Activated T-helper 1 cell treated with Interleukin-2 at 50 U/mL for 16 hours (primary cell): ENCODE data around the gene ARHGAP33.

Source experiments
- DNase-seq: peaks from one replicate; pipeline ENCODE4 v3.0.0-alpha.2; 2020; ENCODE audit warnings: low read depth

Gene ARHGAP33

DNA sequence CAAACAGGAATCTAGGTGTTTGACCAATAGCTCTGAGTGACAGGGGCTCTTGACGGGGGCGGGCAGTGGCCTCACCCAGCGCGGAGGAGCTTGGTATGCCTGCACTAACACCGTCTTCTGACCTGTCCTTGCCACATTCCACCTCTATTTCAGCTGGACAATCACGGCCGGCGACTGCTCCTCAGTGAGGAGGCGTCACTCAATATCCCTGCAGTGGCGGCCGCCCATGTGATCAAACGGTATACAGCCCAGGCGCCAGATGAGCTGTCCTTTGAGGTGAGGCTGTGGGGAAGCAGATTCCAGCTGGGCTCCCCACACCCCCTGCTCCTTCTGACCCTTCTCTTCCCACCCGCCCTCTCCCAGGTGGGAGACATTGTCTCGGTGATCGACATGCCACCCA is 4.7 kb downstream of the ARHGAP33 start:
- no peak for DNase-seq

DNA sequence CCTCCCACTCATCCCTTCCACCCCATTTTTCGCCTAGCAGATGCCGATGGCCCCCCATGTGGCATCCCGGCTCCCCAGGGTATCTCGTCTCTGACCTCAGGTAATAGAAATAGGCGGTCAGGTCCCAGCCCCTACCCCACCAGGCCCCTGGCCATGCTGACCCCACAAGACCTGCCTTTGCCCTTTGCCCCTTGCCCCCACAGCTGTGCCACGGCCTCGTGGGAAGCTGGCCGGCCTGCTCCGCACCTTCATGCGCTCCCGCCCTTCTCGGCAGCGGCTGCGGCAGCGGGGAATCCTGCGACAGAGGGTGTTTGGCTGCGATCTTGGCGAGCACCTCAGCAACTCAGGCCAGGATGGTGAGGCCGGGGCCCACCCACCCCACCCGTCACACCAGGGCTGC is 5.4 kb downstream of the ARHGAP33 start:
- no peak for DNase-seq

DNA sequence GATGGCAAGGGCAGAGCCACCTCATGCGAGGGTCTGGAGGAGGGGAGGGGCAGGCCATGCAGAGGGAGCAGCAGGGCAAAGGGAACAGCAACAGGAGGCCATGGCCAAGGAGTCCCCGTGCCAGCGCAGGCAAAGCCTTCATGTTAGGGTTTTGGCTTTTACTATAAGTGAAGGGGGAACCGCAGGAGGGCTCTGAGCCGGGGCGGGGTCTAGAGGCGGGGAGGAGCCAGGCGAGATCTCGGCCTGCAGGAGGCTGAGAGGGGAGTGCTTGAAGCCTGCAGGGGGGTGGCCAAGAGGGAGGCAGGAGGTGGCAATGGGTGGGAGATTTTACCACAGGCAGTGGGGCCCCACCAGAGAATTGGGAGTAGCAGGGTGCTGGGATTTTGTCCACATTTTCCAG is 6.3 kb downstream of the ARHGAP33 start:
- no peak for DNase-seq

DNA sequence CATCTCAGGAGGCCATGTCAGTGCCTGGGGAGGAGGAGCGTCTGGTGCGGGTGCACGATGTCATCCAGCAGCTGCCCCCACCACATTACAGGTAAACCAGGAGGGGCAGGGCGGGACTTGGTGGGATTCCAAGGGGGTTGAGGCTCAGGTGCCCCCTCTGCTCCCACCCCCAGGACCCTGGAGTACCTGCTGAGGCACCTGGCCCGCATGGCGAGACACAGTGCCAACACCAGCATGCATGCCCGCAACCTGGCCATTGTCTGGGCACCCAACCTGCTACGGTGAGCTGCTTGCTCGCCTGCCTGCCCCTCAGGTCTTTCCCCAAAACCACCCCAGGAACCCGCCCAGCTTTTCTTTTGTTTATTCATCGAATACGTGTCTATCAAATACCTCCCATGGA is 7.2 kb downstream of the ARHGAP33 start:
- no peak for DNase-seq

DNA sequence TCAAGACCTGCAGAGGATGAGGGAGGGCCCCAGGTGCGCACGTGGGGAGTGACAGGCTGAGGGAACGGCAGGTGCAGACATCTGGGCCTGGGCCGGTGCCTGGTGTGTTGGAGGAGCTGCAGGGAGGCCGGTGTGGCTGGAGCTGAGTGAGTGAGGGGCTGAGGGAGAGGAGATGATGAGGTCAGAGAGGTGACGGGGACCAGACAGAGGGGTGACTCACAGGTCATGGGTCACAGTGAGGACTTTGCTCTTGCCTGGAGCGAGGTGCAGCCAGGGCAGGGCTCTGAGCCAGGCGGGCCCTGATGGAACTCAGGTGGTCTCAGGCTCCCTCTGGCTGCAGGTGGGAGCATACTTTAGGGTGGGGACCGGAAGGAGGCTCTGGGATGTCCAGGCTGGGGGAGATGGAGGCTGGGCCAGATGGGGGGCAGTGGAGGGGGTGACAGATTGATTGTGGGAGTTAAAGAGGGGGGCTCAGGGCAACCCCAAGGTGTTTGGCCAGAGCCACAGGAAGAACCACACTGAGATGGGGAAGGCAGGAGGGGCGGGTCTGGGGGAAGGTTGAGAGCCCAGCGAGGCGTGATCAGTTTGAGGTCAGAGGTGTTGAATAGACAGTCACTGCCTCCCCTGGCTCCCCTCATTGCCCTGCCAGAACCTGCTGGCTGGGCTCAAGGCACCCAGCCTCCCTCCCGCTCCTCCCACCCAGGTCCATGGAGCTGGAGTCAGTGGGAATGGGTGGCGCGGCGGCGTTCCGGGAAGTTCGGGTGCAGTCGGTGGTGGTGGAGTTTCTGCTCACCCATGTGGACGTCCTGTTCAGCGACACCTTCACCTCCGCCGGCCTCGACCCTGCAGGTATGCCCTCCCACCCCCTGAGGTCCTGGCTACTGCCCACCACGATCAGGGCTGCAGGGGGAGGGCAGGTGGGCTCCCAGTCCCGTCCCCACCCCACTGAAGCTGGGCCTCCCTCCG is 8.4 kb downstream of the ARHGAP33 start:
- no peak for DNase-seq

DNA sequence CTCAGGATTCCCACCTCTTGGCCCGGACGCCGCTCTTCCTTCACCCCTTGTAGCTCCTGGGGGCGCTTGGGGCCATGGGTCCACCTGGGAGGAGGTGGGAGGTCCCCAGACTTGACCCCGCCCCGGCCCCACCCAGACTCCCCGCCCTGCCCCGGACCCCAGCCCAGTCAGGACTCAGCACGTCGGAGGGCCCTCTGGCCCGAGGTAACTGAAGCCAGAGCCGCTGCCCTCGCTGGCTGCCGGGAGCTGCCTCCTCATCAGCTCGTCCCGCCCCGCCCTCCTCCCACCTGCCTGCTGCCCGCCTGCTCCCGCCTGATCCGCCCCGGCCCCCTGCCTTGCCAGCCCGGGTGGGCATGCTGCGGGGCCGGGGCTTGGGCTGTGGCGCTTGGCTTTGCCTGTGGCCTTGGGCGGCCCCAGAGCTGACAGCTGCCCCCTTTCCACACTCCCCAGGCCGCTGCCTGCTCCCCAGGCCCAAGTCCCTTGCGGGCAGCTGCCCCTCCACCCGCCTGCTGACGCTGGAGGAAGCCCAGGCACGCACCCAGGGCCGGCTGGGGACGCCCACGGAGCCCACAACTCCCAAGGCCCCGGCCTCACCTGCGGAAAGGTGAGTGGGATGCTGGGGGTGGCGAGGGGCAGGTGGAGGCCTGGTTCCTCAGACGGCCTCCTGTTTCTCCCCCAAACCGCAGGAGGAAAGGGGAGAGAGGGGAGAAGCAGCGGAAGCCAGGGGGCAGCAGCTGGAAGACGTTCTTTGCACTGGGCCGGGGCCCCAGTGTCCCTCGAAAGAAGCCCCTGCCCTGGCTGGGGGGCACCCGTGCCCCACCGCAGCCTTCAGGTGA is 9.4 kb downstream of the ARHGAP33 start:
- no peak for DNase-seq

DNA sequence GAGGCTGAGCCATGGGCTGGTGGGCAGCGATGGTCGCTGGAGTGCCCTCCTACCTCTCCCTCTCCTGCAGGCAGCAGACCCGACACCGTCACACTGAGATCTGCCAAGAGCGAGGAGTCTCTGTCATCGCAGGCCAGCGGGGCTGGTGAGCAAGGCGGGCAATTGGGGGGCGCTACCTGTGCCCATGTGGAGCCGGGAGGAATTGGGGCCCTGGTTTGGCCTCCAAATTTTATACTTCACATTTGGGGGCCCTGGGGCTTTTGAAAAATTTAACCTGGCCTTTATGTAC is 9.9 kb downstream of the ARHGAP33 start:
- no peak for DNase-seq

DNA sequence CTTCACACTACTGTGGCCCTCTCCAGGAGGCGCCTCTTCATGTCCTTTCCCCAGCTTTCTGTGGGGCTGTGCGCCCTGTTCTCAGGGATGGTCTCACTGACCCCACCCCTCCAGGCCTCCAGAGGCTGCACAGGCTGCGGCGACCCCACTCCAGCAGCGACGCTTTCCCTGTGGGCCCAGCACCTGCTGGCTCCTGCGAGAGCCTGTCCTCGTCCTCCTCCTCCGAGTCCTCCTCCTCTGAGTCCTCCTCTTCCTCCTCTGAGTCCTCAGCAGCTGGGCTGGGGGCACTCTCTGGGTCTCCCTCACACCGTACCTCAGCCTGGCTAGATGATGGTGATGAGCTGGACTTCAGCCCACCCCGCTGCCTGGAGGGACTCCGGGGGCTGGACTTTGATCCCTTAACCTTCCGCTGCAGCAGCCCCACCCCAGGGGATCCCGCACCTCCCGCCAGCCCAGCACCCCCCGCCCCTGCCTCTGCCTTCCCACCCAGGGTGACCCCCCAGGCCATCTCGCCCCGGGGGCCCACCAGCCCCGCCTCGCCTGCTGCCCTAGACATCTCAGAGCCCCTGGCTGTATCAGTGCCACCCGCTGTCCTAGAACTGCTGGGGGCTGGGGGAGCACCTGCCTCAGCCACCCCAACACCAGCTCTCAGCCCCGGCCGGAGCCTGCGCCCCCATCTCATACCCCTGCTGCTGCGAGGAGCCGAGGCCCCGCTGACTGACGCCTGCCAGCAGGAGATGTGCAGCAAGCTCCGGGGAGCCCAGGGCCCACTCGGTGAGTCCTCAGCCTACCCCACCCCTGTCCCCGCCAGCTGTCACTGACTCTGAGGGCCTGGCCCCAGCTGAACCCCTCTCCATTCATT is 11.2 kb downstream of the ARHGAP33 start:
- DNase-seq, result no peak

DNA sequence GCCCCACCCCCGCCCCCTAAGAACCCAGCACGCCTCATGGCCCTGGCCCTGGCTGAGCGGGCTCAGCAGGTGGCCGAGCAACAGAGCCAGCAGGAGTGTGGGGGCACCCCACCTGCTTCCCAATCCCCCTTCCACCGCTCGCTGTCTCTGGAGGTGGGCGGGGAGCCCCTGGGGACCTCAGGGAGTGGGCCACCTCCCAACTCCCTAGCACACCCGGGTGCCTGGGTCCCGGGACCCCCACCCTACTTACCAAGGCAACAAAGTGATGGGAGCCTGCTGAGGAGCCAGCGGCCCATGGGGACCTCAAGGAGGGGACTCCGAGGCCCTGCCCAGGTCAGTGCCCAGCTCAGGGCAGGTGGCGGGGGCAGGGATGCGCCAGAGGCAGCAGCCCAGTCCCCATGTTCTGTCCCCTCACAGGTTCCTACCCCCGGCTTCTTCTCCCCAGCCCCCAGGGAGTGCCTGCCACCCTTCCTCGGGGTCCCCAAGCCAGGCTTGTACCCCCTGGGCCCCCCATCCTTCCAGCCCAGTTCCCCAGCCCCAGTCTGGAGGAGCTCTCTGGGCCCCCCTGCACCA is 11.9 kb downstream of the ARHGAP33 start:
- no peak for DNase-seq

DNA sequence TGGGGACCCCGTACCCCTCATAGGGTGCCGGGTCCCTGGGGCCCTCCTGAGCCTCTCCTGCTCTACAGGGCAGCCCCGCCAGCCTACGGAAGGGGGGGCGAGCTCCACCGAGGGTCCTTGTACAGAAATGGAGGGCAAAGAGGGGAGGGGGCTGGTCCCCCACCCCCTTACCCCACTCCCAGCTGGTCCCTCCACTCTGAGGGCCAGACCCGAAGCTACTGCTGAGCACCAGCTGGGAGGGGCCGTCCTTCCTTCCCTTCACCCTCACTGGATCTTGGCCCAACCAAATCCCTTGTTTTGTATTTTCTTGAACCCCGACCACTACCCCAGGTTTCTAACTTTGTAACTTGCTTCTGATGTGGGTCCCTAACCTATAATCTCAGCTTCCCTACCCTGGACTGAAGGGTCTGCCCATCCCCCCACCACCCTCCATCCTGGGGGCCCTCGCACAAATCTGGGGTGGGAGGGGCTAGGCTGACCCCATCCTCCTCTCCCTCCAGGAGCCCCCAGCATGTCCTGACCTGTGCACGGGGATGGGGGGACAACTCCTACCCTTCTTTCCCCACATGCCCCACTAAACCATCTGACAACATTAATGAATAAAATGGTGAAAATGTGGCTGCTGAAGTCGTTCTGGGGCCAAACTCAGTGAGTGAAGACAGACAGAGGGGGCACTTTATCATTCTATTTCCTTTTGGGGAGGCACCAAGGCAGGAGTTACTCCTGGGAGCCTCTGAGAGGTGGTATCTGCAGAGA is 13.0 kb downstream of the ARHGAP33 start:
- no peak for DNase-seq

DNA sequence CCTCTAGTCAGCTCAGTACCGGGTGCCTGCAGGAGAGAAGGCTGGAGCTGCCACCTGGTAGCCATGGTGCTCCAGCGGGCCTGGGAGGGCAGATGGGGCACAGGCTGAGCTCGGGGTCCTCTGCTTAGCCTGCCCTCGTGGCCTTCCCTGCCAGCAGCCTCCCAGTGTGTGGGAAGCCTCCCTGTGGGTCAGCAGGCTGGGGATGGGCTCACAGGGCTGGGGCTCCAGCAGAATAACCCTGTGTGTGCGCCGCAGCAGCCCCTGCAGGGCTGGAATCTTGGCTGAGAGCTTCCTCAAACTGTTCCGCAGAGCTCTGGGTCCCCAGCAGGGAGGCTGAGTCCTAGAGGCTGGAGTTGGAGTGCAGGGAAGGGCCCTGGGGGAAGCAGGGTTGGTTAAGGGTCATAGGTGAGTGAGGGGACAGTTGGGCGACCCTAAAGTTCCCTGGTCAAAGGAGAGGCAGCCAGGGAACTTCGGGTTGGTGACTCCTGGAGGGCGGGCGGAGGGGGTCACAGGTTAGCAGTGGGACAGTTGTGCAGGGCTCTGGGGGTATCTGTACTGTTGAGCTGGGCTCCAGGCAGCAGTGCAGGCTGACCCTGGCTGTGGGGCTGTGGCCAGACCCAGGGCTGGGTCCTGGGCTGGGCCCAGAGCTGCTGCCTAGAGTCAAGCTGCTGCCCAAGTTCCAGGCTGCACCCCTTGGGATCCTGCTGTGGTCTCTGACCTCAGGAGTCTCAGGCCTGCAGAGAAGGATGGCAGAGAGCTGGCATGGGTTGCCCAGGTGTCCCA is 14.0 kb downstream of the ARHGAP33 start:
- DNase-seq, result no peak

DNA sequence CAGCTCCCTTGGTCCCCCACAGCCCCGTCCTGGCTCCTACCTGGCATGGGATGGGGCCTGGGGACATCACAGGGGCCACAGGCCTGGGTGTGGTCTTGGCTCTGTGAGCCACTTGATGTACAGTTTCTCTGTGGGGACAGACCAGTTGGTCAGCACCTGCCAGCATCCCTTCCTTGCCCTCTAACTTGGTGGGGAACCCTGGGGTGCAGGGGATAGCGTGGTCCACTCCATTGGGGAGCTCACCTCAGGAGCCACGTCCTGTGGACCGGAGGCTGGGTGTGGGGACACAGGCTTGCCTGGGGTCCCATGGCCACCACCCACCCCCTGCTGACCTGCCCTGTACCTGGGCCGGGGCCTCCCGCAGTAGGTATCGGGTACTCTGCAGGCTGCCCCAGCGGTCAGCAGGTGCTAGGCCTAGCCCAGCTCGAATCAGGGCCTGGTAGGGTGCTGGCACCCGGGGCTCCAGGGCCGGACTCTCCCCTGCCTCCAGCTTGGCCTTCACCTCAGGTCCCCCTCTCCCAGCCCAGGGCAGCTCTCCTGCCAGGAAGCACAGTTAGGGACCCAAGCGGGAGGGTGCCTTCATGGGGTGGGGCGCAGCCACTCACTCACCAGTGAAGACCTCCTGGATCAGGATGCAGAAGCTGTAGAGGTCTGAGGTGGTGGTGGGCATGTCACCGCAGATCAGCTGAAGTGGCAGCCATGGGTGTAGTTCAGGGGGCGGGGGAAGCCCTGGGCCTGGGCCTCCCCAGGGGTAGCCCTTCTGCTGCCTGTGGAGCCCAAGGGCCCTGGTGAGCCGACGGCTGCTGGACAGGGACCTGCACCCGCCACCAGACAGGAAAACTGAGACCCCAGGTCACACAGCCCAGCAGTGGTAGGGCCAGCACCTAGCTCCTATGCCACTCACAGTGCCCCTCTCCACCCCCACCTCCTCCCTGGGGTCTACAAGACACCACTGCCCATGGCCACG is 14.9 kb downstream of the ARHGAP33 start:
- no peak for DNase-seq

DNA sequence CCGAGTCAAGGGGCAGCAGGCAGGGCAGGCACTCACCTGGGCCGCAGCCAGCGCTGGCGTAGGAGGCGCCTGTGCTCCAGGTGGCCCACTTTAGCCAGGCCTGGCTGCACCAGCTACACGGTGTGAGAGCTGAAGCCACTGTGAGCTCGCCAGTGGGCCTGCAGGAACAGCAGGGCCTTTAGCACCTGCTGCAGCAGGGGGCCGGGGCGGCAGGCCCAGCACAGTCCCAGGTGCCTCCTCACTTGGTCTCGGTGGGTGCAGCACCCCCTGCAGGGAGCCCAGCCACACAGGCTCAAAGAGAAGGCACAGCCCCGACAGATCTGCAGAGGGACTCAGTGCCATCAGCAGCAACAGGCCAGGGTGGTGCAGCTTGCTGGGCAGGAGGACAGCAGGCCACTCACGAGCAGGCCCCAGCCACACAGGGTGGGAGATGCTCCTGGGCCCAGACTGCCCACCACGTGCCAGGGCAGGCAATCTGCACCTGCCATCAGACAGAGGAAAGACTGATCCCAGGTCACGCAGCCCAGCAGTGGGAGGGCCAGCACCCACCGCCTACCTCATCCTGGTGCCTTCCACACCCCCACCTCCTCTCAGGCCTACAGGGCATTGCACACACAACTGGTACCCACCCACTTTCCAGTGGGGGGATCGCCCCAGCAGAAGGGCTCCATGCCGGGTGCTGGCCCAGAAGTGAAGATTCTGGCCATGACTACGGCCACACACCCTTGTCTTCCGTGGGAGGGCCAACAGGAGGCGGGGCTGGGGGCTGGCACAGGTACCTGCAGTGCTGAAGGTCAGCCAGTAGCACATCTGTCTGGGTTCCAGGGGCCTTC is 15.8 kb downstream of the ARHGAP33 start:
- no peak for DNase-seq

DNA sequence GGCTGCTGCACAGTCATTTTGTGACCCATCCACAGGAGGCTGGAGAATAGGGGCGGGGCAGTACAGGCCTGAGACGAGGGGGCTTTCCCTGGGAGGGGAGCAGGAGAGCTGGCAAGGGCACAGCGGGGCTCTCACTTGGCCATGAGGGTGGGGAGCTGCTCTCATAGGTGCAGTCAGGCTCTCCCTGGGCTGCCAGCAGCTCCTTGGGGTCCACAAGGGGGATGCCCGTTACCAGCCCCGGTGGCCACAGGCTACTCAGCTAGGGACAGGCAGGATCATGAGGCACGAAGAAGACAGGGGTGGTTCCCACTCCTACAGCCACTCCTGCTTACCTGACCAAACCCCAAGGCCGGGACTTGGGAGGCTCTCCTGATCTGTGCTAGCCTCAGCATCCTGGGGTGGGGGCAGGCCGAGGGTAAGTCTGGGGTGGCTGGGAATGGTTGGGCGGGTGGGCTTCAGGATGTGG is 16.5 kb downstream of the ARHGAP33 start:
- no peak for DNase-seq

DNA sequence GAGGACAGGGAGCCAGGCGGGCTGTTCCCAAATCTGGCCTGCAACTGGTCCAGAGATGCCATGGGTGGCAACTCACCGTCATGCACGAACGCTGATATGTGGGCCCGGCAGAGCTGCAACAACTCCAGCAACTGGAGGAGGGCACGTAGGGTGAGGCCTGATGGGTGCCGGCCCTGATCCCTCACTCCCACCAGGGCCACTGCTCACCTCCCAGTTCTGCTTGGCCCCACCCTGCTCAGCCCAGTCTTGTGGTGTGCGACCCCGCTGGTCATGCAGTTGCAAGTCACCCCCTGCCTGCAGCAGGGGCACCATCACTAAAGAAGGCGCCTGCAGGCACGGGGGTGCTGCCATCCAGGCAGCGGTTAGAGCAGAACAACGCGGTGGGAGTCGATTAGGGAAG is 16.9 kb downstream of the ARHGAP33 start:
- DNase-seq, result no peak

DNA sequence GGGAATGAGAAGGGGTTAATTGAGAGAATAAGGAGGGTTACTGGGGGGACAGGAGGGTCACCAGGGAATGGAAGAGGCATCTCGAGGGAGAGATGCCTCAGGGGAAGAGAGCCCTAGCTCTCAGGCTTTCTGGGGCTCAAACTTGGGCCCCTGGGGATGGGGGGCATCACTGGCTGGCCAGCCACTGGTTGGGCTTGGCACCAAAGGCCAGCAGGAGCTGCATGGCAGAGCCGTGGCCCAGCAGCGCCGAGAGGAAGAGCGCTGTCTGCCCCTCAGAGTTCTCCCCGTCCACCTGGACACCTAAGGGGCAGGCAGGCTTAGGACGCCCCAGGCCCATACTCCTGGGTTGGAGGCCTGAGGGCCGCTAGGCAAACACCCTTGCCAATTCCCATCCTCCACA is 17.5 kb downstream of the ARHGAP33 start:
- DNase-seq, result no peak

DNA sequence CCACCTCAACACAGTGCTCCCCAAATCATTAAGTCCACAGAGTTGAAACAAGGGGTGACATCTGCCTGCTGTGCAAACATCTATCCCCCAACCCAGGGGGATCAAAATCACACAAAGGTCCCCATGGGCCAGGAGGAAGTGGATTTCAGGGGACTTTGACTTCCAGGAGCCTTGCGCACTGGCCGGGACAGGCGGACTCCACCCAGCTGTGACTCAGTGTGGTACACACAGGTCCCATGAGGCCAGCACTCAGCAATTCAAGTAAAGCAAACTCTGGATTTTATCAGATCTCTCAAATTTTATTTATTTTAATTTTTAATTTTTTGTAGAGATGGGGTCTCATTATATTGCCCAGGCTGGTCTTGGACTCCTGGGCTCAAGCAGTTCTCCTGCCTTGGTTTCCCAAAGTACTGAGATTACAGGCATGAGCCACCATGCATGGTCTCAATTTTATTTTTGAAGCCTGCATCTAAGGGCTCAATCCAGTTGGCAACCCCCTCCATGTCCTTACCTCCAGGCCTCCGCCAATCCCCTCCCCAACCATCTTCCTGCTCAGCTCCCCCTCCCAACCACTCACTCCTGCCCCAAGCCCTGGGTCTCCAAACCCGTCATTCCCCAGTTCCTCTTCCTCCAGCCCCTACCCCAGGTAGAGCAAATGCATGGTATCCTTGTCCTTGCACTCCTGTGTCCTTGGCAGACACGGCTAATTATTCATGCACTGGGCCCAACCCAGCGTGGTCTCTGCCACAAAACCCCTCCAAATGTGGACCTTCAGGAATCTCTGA is 18.2 kb downstream of the ARHGAP33 start:
- DNase-seq, result no peak
